Mucosa of descending colon (tissue), 3 donors: ENCODE measurements around the gene RCAN2. TPM values are rescaled to one million over a fixed set of nuclear protein-coding genes. Genes with fewer than 3 reads are reported as not detected.
A peak's percentile ranks its signal among the peaks of the same experiment; 100 is the strongest.
"Not testable (repeated sequence)": the region's sequence is repeated elsewhere in the genome, so short reads cannot be mapped to it uniquely, and the experiment has no call there.

Experiments used
- ATAC-seq: fragments of 200-7000 bp; cut with Tn5 transposase; one replicate; pipeline ENCODE4 v1.9.1; 2020; ENCODE audit warnings: mild to moderate bottlenecking, moderate library complexity
- DNase-seq, 3 donors: peaks; one replicate each; pipeline ENCODE4 v3.0.0-alpha.2; 2020
- H3K36me3 ChIP-seq: fragments of 200-600 bp; one replicate; pipeline ENCODE4 v1.8.0; 2021; ENCODE audit warnings: low read depth, mild to moderate bottlenecking
- H3K4me1 ChIP-seq: fragments of 200-600 bp; one replicate; pipeline ENCODE4 v1.8.0; 2021; ENCODE audit warnings: low read depth, mild to moderate bottlenecking
- H3K4me3 ChIP-seq: fragments of 200-600 bp; one replicate; pipeline ENCODE4 v1.8.0; 2021; ENCODE audit warnings: mild to moderate bottlenecking
- H3K9me3 ChIP-seq: fragments of 200-600 bp; one replicate; pipeline ENCODE4 v1.8.0; 2021; ENCODE audit warnings: mild to moderate bottlenecking
- CTCF ChIP-seq: fragments of 200-600 bp; IDR thresholded peaks from one replicate; pipeline ENCODE4 v1.8.0; 2022; ENCODE audit warnings: antibody characterized with exemption, mild to moderate bottlenecking
- intact Hi-C, 2 donors: fragments of 100-400 bp; cut with DNase I in 1 of 2; cut with micrococcal nuclease in 1 of 2; formaldehyde crosslinking; loops; one replicate each; pipeline versions ENCODE4 v1.11.0 to v1.11.1; 2022; cut with DNase I, micrococcal nuclease
- total RNA-seq, 3 donors: library from RNA; stranded (reverse); fragmentation: NEBNext Ultra II Directional in 2 of 3; extraction: Animal tissue kit (Norgen Biotek cat#: 25700) in 2 of 3; gene quantifications; one replicate each; pipeline versions ENCODE4 v1.2.1 to v1.2.4, GENCODE V29; 2021 to 2023
- donor health status: DM: no; HTN: no; CAD: no; lungs with moderate emphysema.
- donor health status: DM: no; HTN: no; CAD: no.
- donor health status: DM: no; HTN: yes; CAD: no.

The RCAN2 gene
- total RNA-seq, 3 donors from 2014 or later = 5.1 to 6.6 (median 6.1) TPM

- Histone ChIP-seq H3K36me3 (no peaks in the 10 kb centered on the region), H3K4me3 (no peak overlapping the region), H3K4me1 (peaks cover 4% of the 10 kb centered on the region), H3K9me3 (no peaks in the 10 kb centered on the region)
- intact Hi-C loops = loop anchor here in 1 of 2 donors (10.0 kb wide), 1 partner anchor 482 kb away; no protein-coding TSS in a partner anchor
- DNase-seq (no peak), ATAC-seq (no peak)
- TF ChIP-seq CTCF = no peak
Observed at GRCh38 chr6:46407246-46407645, 84.0 kb downstream of the RCAN2 start.

GRCh38 chr6:46405620-46406180, 85.5 kb downstream of the RCAN2 start:
- not testable (repeated sequence) for DNase-seq, ATAC-seq, H3K4me3 ChIP-seq, H3K4me1 ChIP-seq, H3K36me3 ChIP-seq, H3K9me3 ChIP-seq
- intact Hi-C loops = loop anchor here in 1 of 2 donors (10.0 kb wide), 1 partner anchor 481 kb away; no protein-coding TSS in a partner anchor

GRCh38 chr6:46400898-46401297, 90.4 kb downstream of the RCAN2 start:
- Histone ChIP-seq H3K4me1 (no peaks in the 10 kb centered on the region), H3K9me3 (no peaks in the 10 kb centered on the region), H3K36me3 (no peaks in the 10 kb centered on the region), H3K4me3 (no peak overlapping the region)
- peak; percentile 51 for ATAC-seq
- intact Hi-C loops = loop anchor here in 1 of 2 donors (10.0 kb wide), 1 partner anchor 476 kb away; no protein-coding TSS in a partner anchor
- DNase-seq = no peak
- no peak for TF ChIP-seq CTCF

GRCh38 chr6:46395530-46395929, 95.7 kb downstream of the RCAN2 start:
- H3K9me3 ChIP-seq = no peaks in the 10 kb centered on the region
- ATAC-seq = no peak
- DNase-seq = no peak
- no peaks in the 10 kb centered on the region for H3K4me1 ChIP-seq
- H3K36me3 ChIP-seq = no peaks in the 10 kb centered on the region
- no peak for TF ChIP-seq CTCF
- no peak overlapping the region for H3K4me3 ChIP-seq
- intact Hi-C loops = no loop called here

- DNase-seq (no peak), ATAC-seq (no peak)
- Histone ChIP-seq H3K36me3 (no peaks in the 10 kb centered on the region), H3K9me3 (no peaks in the 10 kb centered on the region), H3K4me1 (no peaks in the 10 kb centered on the region), H3K4me3 (no peak overlapping the region)
- intact Hi-C loops = no loop called here
- TF ChIP-seq CTCF = no peak
Observed at GRCh38 chr6:46393940-46394337, 97.3 kb downstream of the RCAN2 start.

- Histone ChIP-seq H3K4me1 (no peaks in the 10 kb centered on the region), H3K9me3 (no peaks in the 10 kb centered on the region), H3K36me3 (no peaks in the 10 kb centered on the region), H3K4me3 (no peak overlapping the region)
- no peak for TF ChIP-seq CTCF
- DNase-seq (no peak), ATAC-seq (no peak)
- intact Hi-C loops = no loop called here
Observed at GRCh38 chr6:46393161-46393939, 97.9 kb downstream of the RCAN2 start.
